D721Med (cell line): ENCODE measurements around the gene ATXN7L2.

ENCODE experiments used
- DNase-seq: peaks from one replicate; pipeline ENCODE4 v3.0.0; 2011; ENCODE audit warnings: low spot score; ENCODE audit not compliant: insufficient read length
- FAIRE-seq: peaks from 2 replicates; lab custom pipeline; 2011; peaks lifted over from hg19 to GRCh38; lab: Jason Lieb, UNC
- TF ChIP-seq, protein P1 (sequence below): IDR thresholded peaks from 2 replicates; pipeline ENCODE4 v1.5.1; 2012; ENCODE audit warnings: mild to moderate bottlenecking, control low read depth; ENCODE audit not compliant: insufficient read depth; ENCODE audit errors: missing control alignments

The ATXN7L2 gene

DNA sequence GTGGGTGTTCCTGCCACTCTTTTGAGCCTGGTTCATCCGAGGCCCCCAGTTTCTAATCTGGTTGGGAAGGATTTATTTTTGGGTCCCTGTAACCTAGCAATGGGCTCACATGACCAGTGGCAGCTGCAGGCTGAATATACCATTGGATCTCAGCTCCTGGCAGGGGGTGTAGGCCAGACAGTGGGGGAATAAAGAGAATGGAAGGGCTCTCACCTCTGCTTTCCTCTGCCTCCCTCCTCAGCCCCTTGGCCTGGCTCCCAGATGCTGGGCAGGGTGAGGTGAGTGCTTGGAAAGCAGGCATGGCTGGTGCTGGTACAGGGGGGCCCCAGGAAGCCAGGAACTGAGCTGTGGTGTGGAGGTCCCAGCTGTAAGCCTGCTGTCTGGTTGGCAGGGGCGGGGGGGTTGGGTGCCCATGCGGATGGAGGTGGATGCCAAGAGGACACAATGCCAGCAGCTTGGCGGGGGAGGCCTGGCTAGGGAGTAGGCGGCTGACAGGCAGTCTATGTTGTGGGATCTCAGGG lies 52.3 kb downstream of the ATXN7L2 start:
- DNase-seq (no peak), FAIRE-seq (no peak)
- TF ChIP-seq, protein P1, sequence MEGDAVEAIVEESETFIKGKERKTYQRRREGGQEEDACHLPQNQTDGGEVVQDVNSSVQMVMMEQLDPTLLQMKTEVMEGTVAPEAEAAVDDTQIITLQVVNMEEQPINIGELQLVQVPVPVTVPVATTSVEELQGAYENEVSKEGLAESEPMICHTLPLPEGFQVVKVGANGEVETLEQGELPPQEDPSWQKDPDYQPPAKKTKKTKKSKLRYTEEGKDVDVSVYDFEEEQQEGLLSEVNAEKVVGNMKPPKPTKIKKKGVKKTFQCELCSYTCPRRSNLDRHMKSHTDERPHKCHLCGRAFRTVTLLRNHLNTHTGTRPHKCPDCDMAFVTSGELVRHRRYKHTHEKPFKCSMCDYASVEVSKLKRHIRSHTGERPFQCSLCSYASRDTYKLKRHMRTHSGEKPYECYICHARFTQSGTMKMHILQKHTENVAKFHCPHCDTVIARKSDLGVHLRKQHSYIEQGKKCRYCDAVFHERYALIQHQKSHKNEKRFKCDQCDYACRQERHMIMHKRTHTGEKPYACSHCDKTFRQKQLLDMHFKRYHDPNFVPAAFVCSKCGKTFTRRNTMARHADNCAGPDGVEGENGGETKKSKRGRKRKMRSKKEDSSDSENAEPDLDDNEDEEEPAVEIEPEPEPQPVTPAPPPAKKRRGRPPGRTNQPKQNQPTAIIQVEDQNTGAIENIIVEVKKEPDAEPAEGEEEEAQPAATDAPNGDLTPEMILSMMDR, result no peak

DNA sequence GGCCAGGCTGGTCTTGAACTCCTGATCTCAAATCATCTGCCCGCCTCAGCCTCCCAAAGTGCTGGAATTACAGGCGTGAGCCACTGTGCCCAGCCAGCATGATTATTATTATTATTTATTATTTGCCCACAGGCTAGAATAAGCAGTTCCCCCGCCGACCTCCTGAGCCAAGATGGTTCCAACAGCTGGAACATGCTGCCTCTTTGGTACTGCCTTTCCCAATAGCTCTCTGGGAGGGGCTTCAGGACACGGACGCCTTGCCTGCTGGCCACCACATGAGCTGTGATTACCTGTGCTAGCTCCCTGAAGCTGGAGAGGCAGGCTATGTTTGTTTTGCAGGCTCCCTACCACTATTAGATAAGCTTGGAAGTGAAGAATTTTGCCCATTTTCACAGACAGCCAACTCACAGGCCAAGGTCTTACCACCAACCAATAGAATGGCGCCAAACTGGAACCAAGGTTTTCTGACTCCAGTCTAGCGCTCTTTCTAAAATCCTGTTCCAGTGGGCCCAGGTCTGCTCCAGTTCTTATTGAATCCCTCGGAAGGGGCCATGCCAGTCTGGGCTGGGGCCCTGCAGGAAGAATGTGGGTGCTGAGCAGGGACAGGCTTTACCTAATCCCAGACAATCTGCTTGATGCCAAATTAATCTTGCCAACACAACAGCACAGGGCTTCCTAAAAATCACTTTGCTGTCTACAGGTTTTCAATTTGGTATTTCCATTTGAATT lies 53.9 kb downstream of the ATXN7L2 start:
- peak; percentile 36 for DNase-seq
- TF ChIP-seq, protein P1, result no peak
- FAIRE-seq, result no peak

DNA sequence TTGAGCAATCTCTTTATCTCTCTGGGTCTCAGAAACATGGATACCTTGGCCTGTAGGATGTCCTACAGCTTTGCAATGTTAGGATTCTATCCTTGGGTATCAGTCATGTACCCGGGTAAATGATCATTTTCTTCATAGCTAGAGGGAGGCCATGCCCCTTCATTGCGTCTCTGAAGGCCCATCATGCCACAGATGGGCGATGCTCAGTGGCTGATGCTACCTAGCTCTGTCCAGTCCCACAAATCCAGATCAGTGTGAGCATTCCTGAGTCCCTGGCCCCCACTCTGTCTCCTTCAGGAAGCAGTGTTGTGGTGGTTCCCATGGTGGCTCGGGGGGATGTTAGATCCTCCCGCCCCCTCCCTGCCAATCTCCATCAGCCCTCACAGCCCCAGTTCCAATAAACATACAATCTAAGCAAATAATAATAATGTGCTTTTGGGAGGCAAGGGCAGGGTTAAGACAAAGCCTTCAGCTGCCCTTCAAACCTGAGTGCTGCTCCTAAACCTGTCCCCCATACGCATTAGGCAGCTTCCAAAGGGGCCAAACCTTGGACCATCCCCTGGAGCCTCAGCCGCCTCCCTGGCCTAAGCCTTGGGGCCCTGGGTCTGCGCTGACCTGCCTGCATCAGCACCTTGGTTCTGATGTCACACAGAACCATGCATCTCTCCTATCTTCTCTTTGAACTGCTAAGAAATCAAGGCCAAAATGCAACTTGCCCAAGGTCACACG lies 55.3 kb downstream of the ATXN7L2 start:
- no peak for FAIRE-seq
- TF ChIP-seq, protein P1, result no peak
- DNase-seq, result peak; percentile 6

DNA sequence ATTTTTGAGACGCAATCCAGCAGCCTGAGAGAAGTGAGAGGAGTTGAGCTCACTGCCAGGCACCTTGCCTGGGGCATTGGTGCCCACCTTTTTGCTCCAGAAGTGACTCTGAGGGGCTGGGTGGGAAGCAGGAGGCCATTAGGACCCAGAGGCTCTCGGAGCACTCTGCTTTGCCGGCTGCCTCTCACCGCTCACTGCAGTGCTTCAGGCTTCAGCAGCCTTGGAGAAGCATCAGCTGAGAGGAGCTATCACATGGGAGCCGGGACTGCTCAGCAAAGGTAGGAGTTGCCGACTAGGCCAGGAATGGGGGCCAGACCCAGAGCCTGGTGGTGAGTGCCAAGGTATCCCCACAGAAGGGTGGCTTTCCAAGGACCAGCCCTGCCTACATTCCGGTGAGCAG lies 56.0 kb downstream of the ATXN7L2 start, which contains the start of gene GPR61:
Gene GPR61, plus strand, starts transcription at position 197 of the 400 bp plus-strand sequence. CDS start 3,151 bp downstream, outside the sequence.
- FAIRE-seq (no peak), DNase-seq (peak; percentile 7)
- TF ChIP-seq, protein P1, result no peak

DNA sequence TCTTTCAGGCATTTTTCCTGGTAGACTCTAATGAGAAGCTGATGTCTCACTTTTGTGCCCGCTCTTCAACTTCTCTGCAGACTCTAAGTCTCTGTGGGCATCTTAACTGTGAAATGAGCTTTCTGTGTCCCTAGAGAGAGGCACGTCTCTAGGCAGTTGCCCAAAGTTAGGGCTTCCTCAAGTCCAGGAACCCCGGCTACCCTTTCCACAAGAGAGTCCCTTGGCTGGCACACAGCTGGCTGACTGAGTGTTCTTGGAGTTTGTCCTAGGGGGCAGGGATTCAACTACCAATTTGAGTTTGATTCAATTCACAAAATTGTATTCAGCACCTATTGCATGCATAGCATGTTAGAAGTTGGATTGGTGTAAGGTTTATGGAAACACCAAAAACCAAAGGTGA lies 57.4 kb downstream of the ATXN7L2 start:
- no peak for FAIRE-seq
- TF ChIP-seq, protein P1, result no peak

More for the DNA sequence above, 57.4 kb downstream of the ATXN7L2 start:
- DNase-seq, result no peak
